Lower leg skin (tissue), 3 donors: Measurements from ENCODE around the gene FAM199X.

Experiments used
- CTCF ChIP-seq, 3 donors: fragments of 450-650 bp; IDR thresholded peaks; one replicate each; pipeline ENCODE4 v1.5.1; 2016; ENCODE audit warnings: antibody characterized with exemption in 3 of 3, mild to moderate bottlenecking in 3 of 3, moderate library complexity in 2 of 3
- POLR2A ChIP-seq, 2 donors: fragments of 450-650 bp; IDR thresholded peaks; one replicate each; pipeline ENCODE4 v1.6.1; 2016 to 2017; ENCODE audit warnings: antibody characterized with exemption in 2 of 2, mild to moderate bottlenecking in 1 of 2, moderate library complexity in 1 of 2

DNA sequence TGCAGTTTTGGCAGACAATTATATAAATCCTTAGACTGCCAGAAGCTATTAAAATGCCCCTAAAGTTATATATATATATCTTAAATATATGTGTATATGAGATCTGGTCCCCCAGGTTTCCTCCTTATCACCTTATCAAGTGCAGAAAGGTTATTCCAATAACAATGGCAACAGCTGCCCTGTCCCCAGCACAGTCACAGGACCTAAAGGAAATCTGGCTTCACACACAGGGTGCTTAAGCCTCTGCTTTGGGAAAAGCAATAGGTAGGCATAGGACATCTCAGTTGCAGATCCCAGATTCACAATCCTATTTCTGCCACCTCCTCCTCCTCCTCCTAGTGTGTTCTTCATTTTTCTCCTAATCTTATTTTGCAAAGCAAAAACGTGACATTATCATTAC, 15.2 kb upstream of the FAM199X start:
- TF ChIP-seq CTCF (IDR thresholded peaks at IDR 0.05) (no peak), POLR2A (IDR thresholded peaks at IDR 0.05) (no peak)
